CD4-positive, alpha-beta T cell treated with Interleukin-21 for 1 hour (primary cell): ENCODE measurements around the gene FAM118A.
"Not testable (repeated sequence)": the region's sequence is repeated elsewhere in the genome, so short reads cannot be mapped to it uniquely, and the experiment has no call there.

Experiments used
- DNase-seq: peaks from one replicate; pipeline ENCODE4 v3.0.0-alpha.2; 2020

The FAM118A gene

DNA sequence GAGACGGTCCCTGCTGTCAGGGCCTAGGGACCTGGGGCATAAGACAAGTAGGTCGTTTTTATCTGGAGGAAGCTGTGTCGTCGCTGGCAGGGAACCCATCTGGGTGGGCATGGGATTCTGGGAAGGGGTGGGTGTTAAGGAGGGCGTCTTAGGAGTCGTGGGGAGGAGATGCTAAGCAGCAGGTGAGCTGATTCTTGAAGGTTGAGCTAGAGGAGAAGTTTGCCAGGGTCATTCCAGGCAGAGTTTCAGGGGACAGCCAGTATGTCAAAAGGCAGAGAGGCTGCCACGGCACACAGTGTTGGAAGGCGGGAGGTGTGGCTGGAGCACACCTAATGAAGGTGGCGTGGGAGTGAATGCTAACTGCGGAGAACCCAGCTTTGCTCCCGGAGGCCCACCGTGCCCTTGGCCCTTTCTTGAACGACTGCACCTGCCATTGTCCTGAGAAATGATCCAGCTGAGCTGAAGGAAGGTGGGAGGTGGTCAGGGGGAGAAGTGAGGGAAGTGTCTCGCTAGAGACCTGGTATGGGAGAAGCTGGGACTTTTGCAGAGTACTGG is 1.3 kb downstream of the FAM118A start:
- no peak for DNase-seq

DNA sequence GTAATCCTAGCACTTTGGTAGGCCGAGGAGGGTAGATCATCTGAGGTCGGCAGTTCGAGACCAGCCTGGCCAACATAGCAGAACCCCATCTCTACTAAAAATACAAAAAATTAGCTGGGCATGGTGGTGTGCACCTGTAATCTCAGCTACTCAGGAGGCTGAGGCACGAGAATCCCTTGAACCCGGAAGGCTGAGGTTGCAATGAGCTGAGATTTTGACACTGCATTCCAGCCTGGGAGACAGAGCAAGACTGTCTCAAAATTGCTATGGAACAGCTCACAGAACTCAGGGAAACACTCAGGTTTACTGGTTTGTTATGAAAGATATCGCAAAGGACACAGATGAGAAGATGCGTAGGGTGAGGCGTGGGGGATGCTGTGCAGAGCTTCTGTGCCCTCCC is 2.7 kb downstream of the FAM118A start:
- no peak for DNase-seq

DNA sequence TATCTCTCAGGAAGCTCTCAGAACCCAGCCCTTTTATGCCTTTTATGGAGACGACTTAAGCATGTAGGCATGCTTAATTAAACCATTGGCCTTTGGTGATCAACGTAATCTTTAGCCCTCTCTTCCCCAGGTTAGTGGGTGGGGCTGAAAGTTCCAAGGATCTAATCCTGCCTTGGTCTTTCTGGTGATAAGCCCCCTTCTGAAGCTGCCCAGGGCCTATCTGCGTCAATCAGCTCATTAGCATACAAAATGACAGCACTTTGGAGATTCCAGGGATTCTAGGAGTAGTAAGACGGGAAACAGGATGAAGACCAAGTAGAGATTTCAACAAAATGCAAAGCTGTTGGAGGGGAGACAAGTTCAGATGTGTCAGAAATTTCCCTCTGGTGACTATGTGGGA is 3.1 kb downstream of the FAM118A start:
- no peak for DNase-seq

DNA sequence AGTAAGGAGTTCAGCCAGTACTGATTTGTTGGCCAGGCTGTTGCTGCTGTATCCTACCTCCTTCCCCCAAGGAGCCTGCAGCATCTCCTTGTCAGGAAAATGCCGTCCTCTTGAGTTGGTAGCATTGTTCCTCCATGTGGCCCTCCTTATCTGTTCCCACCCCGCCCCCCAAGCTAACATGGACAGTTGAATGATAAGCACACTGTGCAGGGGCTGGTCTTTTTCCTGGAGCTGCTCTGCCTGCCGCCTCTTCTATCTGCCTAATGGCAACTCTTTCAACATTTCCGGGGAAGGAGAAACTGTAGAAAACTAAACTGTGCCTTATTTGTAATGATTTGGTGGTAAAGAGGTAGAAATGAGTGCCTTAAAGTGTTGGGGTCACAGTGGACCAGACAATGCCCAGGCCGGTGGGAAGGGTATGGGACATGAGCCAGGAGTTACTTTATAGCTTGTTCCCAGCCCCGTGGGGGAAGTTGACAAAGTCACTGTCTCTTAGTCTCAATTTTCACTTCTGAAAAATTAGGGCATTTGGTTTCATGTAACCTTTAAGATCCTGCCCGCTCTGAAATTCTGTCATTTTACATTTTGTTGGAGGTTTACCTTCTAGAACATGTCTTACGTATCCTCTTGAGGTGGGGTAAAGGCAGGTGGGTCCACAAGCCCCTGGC is 4.5 kb downstream of the FAM118A start:
- DNase-seq: no peak

DNA sequence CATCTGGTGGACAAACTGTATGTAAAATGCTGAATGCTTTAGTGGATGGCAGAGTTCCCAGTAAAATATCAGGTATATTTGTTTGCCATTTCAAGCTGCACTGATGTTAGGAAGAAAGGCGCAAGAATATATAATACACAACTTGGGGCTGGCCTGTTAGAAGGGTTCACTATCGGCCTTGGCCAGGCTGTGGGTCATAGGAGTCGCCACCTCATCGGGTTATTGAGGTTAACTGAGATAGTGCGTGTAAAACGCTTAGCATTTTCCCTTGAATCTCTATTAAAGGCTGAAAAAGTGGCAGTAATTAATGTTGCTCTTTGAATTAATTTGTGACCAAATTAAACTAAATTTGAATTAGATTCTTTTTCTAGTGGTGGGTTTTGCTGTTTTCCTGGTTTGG is 5.1 kb downstream of the FAM118A start:
- DNase-seq: no peak

DNA sequence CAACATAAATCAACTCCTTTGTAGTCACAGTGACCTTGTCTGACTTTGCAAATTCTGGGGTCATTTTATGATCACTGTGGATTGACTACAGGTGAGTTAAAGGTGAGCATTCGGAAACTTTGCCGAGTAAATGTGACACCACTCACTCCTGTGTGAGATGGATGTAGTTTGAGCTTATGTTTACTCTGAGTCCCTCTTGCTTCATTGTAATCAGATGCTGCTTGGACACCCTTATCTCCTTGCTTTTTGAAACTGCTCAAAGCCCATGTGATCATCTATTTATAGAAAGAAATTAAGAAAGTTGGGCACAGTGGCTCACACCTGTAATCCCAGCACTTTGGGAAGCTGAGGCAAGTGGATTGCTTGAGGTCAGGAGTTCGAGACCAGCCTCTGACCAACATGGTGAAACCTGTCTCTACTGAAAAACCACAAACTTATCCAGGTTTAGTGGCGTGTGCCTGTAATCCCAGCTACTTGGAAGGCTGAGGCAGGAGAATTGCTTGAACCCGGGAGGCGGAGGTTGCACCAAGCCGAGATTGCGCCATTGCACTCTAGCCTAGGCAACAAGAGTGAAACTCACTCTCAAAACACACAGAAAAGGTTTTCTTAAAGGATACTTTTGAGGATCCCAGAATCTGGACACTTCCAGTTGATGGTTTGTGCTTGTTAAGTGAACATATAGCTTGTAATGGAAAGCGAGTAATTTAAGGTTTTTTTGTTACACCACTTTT is 7.2 kb downstream of the FAM118A start:
- no peak for DNase-seq

DNA sequence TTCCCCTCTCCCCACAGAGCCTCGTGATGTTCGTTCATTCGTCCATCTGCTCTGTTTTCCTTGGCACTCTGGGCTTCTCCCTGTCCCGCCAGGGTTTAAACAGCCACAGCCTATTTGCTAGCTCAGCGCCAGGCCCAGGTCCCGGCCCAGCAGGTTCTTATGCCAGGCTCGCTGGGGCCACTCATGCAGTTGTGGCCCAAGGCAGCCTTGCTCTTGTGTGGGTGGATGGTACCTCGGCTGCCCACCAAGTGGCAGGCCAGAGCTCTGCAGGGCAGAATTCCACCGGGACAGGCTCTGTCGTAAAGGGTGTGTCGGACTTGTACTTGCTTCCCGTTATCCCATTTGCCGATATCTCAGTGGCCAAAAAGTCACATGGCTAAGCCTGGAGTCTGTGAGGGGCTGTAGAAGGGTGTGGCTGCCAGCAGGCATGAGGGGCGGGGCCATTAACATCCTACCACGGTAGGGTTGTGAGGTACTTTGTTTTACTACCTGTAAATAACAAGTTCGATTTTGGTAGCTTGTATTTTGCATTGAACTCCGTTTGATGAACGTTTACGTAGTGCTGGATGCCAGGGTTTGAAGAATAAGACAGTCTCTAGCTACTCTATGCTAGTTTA is 7.9 kb downstream of the FAM118A start:
- DNase-seq: no peak

DNA sequence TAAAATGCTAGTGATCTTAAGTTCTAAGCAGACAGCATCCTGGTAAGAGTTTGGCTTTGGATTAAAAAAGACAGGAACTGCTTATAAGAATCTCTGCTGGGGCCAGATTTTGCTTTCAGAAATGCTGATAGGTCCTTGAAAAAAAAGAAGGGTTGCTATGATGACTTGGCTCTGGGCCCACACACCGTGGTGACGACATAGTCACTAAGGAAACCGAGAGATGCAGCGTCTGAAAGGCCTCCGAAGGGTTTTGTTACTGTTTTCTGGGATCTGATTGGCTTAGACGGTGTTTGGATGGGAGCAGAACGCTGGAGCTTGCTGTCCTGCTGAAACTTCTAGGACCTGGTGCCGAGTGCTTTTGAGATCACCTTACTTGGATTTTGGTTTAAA is 8.4 kb downstream of the FAM118A start:
- peak; percentile 96 for DNase-seq

DNA sequence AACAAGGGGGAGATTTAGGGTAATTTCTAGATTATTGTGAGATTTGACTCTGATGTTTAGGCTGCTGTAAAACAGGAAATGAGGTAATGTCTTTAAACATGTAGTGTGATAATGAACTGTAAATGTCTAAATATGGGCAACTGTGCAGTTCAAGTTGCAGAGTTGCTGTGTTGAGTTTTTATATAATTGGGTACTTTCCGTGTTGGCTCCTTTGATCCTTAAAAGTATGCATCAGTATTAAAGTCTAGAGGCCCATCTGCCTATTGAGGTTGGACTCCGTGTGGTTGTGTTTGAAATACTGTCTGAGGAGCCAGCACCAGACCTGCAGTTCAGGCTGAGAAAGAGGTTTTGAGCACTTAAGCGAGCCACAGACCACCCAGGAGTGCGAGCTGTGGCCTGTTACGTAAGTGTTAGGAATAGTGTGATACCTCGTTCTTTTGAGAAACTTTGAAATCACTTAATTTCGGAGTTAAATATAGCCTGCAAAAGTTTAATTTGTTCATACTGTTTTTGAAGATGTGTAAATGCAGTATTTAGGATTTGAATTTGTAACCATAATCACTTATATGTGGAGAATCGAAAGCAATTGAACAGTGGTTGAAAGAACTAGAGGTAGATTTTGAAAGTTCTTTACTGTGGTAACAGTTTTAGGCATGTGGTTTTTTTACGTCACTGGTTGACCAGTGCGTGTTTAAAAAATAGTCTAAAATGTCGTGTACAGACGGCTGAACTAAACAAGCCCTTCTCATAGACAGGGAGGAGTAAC is 9.0 kb downstream of the FAM118A start:
- peak; percentile 90 for DNase-seq

DNA sequence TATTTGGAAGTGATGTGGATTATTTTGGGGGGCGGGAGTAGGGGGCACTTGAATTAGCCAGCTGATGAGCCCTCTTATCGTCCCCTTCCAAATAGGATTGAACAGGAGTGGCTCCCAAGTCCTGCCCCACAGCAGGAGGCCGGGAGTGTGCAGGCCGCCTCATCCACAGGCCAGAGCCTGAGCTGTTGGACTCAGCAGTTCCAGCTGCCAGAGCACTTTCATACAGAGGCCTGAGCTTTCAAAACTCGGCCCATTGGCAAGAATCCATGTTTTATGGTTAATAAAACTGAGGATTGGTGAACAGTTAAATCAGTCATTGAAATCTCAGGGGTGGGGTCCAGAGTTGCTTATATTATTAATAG is 9.6 kb downstream of the FAM118A start:
- no peak for DNase-seq

DNA sequence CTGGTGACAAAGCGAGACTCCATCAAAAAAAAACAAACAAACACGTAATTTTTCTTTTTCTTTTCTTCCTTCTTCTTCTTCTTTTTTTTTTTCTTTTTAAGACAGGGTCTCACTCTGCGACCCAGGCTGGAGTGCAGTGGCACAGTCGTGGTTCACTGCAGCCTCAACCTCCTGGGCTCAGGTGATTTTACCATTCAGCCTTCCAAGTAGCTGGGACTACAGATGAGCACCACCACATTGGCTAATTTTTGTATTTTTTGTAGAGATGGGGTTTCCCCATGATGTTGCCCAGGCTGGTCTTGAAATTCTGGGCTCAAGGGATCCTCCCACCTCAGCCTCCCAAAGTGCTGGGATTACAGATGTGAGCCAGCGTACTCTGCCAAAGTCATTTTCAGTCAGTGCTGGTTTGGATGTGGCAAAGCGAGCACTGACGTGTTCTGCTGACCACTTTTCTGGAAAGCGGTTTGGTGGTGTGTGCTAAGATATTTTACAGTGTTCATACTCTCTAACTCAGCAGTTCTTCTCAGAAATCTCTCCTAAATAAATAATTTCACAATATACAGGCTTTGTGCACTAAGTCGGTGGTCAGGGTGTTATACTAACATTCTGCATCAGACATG is 10.7 kb downstream of the FAM118A start:
- no peak for DNase-seq

DNA sequence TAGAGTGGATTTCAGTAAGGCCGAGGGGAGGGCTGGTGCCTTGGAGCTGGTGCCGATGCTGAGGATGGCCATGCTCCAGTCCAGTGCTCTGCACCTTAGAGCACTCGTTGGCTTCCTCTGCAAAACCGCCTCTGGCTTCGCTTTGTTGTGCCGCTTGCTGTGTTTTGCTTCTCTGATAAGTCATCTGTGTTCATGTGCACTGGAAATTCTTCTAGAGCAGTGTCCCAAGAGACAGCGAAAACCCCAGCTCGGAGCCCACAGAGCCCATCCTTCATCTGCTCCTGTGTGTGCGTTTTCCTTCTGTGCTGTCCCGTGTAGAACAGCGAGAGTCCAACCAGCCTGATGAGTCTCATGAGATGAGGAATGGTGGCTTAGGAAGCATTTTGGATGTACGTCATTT is 12.1 kb downstream of the FAM118A start:
- no peak for DNase-seq

DNA sequence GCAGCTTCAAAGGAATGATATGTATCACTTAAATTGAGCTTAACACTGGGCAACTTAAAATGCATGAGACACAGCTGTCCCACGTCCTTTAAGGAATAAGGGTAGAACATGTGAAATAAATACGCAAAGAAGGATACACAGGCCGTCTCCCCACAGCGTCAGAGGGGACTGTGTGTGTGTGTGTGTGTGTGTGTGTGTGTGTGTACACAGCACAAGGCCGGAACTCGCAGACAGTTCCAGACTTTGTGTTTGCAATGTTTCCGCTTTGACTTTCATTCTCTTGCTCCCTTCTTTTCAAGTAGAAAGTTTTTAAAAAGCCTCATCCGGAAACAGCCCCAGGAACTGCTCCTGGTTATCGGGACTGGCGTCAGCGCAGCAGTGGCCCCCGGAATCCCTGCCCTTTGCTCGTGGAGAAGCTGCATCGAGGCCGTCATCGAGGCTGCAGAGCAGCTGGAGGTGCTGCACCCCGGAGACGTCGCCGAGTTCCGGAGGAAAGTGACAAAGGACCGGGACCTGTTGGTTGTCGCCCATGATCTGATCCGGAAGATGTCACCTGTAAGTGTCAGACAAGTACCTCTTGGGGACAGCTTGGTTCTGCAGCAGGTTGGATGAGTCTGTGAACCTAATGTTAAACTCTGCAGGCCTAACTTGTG is 13.3 kb downstream of the FAM118A start:
- DNase-seq: no peak

DNA sequence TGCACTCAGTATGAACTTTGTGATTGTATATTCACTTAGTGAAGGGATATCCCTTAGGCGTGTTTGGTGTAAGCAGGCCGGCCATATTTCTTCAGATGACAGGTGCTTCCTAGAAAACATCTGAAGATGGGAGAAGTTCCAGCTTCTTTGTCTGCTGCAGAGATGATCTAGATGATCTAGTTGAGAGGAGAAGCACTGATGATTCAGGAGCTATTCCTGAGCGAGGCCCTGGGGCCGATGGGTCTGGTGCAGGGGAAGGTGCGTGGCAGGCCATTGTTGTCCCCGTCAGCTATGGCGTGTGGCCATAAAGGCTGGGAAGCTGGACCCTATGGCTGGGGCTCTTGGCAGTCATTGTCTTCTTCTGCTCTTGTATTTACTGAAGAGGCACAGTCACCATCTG is 14.0 kb downstream of the FAM118A start:
- DNase-seq: no peak

DNA sequence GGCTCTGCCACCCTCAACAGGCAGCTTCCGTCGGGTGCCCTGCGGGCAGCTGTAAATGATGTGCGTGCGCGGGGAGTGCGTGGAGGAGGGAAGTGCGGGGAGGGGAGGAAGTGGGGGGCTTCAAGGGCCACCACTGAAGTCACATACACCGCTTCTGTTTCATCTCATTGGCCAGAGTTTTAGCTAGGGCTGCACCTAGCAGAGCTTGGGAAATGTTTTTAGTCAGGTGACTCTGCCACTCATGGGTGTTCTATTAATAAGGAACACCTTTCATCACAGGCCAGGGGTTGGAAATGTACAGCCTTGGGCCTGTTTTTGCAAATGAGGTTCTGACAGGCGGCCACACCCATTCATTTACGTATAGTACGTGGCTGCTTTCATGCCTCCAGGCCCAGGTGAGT is 14.6 kb downstream of the FAM118A start:
- no peak for DNase-seq

DNA sequence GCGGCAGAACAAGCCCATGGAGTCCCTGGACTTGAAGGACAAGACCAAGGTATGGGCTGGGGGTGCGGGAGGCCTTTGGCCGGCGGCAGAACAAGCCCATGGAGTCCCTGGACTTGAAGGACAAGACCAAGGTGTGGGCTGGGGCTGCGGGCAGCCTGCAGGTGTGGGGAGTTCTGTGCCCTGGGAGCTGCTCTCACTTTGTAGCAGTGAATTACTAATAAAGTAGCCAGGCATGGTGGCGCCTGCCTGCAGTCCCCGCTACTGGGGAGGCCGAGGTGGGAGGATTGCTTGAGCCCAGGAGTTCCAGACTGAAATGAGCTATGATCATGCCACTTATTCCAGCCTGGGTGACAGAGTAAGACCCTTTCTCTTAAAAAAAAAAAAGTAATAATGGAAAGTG is 18.5 kb downstream of the FAM118A start:
- not testable (repeated sequence) for DNase-seq

DNA sequence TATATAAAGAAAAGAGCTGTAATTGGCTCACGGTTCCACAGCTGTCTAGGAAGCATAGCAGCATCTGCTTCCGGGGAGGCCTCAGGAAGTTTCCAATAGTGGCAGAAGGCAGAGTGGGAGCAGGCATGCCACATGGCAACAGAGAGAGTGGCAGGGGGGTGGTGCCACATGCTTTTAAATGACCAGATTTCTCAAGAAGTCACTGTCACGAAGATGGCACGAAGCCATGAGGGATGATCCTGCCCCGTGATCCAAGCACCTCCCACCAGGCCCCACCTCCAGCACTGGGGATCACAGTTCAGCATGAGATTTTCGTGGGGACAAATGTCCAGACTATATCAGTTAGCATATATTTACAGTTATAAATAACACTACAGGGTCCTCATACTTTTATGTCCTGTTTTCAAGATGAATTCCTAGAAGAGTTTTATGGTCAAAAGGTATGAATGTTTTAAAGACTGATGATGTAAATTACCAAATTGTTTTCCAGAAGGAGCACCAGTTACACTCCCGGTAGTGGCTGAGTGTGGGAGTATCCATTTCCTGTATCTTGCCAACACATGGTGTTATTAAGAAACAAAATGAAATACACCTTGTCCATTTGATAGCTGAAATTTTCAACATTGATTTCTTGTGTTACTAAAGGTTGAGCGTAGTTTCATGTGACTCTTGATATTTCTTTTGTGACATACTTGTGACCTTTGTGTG is 19.2 kb downstream of the FAM118A start:
- DNase-seq: no peak

DNA sequence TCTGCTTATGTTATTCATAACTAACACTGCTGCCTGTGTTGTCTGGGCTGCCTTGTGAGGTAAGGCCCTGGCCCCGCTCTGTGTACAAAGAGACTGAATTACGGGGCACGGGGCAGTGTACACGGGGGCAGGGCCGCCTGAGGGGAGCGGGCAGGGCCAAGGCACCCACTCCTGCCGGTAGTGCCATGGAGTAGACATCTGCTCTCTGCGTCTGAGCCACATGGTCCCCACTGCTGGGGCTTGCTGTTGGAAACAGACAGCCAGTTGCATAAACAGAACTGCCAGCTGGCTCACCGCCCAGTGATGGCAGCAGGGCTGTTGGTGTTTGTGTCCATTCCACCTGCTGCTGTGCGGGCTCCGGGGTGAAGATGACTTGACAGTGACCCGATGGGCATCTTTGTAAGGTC is 19.8 kb downstream of the FAM118A start:
- DNase-seq: no peak

DNA sequence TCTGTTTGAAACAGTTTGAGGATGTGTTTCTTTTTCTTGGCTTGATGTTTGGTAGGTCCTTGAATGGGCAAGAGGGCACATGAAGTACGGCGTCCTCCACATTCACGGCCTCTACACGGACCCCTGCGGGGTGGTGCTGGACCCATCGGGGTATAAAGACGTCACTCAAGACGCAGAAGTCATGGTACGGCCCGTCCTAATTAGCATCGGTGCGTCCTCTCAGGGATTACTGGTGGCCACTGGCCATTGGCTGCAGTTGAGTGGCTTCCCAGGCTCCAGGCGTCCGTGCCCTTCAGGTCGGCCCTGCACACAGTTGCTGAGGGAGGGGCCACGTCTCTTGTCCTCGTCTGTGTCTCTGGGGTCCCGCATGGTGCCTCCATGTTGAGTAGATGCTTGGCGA is 20.8 kb downstream of the FAM118A start:
- no peak for DNase-seq

DNA sequence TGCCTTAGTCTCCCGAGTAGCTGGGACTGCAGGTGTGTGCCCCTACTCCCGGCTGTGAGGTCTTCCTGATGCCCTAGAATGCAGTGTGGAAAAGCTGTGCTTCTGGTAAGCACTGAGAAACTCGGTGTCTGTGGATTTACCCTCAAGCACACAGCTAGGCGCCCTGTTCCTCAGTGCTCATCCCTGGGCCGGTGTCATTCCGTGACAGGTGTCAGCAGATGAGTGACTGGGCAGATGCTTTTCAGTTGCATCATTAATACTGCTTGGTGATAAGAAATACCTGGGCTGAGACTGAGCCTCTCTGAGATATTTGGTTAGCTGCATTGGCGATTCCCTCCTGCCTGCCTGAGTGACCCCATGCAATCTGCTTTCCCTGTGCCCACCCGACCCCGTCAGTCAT is 21.8 kb downstream of the FAM118A start:
- DNase-seq: no peak

DNA sequence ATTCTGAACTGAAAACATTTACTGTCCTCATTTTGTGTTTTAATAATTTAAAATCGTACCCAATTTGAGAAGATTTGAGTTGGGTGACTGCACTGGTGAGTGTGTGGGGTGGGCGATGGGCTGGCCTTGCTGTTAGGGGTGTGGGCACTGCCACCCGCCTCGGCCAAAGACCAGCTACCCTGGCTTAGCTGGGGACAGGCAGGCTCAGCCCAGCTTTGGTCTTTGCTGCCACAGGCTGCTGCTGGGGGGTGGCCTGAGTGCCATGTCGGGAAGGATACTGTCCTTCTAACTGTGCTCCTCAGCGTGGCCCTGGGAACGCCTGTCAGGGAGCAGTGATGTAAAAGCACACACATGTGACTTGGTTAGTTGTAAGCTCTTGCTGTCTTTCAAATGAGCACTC is 22.3 kb downstream of the FAM118A start:
- no peak for DNase-seq

DNA sequence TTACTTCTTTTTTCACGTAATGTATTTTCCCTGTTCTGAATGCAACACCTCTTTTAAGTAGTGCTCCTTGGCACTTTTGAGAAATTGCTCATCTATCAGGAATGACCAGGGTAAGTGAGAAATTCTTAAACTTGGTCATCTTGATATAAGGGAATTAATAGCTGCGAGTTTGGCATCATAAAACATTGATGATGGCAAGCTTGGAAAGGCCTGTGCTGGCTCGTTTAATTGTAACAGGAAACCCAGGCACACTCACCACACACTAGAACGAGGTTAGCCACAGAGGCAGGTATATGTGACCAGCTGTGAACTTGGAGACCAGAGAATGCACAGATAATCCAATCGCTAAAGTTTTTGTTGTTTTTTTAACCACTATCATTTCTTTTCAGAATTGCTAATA is 24.3 kb downstream of the FAM118A start:
- DNase-seq: no peak
